ENCODE measurements around the gene CNKSR3.

DNA sequence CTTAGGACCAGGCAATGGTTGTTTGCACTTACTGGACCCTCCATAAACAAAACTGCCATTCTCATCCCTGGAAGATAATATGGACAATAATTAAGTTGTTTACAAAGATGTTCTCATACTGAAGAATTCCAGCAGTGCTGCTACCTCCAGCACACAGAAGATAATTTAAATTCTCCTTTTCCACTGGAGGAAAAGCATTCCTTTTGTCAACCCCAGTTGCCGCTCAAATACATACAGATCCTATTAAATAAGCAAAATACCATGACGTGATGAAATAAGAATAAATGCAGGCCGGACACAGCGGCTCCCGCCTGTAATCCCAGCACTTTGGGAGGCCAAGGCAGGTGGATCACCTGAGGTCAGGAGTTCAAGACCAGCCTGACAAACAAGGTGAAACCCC is 99.4 kb downstream of the CNKSR3 start:
- TF ChIP-seq EP300 (IDR thresholded peaks at IDR 0.05) (no peak), CTCF (IDR thresholded peaks at IDR 0.05) (no peak), POLR2AphosphoS5 (IDR thresholded peaks at IDR 0.05) (no peak), POLR2A (IDR thresholded peaks at IDR 0.05; ENCODE audit: low read depth) (no peak)
